DMS 273 (cell line): Measurements from ENCODE around the gene DCUN1D3.
"Not testable (repeated sequence)": the region's sequence is repeated elsewhere in the genome, so short reads cannot be mapped to it uniquely, and the experiment has no call there.

Experiments
- DNase-seq: peaks from one replicate; lab custom pipeline; 2025; ENCODE audit not compliant: unreplicated experiment; lab: John Stamatoyannopoulos, UW

Gene DCUN1D3

DNA sequence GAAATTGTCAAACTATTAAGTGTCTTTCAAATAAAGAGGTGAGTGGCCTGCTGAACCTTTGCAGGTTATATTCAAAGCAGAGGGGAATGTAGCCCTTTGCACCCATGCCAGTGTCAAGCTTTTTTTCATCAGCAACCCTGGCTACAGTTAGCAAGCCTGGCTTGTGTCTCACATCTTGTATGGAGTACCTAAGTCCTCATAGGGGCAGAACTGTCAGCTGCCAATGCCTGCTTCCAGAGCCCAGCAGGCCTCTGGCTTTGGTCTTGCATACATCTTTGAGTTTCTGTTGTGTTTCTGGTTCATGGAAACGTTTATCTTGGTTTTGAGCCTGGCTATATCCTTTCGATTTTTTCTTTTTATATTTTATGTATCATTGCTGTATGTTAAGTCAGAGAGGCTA, 67.1 kb downstream of the DCUN1D3 start:
- DNase-seq: no peak

DNA sequence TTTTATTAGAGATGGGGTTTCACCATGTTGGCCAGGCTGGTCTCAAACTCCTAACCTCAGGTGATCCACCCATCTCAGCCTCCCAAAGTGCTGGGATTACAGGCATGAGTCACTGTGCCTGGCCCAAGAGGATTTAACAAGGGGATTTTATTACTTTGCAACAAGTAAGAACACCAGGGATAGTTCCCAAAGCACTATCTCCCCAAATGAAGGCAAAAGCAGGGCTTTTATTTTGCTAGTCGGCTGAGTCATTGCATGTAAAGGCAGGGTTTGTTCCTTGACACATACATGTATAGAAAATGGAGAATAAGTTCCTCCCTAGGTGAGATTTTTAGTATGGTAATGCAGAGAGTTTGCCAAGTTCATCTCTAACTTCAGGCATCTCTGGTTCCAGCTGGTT, 69.8 kb downstream of the DCUN1D3 start:
- DNase-seq: no peak

DNA sequence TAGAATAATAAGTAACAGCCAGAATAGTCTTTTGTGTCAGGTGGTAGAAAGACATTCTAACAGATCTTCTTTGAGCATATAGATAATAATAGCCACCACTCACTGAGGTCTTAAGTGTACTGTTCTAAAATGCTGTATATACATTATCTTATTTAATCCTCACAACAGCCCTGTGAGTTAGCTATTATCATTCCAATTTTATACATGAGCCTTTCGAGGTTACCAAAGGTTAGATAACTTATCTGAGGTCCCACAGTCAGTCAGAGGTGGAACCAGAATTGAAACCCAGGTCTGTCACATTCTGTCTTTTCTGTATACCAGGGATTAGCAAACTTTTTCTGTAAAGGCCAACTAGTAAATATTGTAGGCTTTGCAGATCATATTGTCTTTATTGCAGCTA, 70.6 kb downstream of the DCUN1D3 start:
- no peak for DNase-seq

DNA sequence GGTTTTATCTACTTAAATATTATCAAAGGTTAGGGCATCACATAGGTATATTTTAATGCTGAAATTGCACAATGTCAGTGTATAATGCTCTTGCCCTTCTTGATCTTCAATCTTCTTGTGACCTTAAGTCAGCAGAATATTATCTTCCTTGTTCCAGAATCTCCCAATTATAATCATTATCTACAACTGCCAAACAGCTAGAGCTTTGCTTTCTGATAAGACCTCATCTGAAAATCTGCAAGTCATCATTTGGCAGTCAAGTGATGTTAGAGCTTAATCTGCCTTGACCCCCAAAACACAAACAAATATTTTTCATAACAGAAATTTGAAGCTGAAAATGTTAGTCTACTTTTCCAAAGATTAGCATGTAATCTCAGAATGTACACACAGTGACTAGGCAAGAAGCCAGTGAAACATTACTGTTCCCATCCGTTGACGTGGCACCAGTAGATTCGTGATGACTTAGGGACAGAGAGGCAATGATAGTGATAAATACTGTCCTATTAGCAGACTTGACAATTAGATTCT, 74.1 kb downstream of the DCUN1D3 start:
- DNase-seq: no peak

DNA sequence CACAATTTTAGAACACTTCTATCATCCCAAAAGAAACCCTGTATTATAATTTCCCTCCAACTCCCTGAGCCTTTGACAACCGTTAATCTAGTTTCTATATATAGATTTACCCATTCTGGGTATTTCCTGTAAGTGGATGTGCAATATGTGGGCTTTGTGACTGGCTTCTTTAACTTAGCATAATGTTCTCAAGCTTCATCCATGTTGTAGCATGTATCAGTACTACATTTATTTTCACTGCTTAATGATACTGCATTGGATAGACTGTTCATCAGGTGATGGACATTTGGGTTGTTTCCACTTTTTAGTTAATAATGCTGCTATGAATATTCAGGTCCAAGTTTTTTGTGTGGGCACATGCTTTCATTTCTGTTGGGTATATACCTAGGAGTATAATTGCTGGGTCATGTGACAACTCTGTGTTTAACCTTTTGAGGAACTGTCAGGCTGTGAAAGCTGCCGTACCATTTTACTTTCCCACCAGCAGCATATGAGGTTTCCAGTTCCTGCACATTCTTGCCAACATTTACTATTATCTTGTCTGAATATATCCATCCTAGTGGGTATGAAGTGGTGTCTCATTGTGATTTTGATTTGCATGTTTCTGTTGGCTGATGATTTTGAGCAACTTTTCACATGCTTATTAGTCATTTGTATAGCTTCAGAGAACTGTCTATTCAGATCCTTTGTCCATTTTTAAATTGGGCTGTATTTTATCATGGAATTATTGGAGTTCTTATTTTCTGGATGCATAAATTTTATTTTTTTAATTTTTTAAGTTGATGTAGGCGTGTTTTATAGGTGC, 77.4 kb downstream of the DCUN1D3 start:
- no peak for DNase-seq

DNA sequence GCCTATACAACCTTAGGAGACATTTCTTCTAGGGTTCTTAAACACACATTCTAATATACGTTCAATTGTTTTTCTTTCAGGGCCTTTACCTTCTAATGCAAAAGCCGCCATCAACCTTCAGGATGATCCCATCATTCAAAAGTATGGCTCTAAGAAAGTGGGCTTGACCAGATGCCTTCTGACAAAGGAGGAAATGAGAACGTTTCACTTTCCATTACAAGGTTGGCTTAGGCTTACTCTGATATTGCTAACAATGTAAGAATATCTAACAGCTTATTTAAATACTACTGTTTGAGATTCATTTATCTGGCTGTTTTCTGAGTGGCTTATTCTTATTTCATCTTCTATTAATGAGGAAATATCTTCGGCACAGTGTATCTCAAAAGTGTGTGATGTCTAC, 78.5 kb downstream of the DCUN1D3 start:
- no peak for DNase-seq

DNA sequence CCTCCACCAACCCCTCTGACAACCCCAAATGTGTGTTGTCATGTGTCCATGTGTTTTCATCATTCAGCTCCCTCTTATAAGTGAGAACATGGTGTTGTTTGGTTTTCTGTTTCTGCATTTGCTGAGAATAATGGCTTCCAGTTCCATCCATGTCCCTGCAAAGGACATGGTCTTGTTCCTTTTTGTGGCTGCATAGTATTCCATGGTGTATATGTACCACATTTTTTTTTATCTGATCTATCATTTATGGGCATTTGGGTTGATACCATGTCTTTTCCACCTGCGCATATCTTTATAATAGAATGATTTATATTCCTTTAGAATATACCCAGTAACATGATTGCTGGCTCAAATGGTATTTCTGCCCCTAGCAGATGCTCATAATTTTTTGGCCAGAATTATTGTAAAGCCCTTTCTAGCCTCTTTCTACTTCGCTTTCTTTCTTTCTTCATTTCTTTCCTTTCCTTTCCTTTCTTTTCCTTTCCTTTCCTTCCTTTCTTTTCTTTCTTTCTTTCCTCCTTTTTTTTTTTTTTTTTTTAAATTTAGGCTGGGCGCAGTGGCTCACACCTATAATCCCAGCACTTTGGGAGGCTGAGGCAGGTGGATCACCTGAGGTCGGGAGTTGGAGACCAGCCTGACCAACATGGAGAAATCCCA, 81.1 kb downstream of the DCUN1D3 start:
- no peak for DNase-seq

DNA sequence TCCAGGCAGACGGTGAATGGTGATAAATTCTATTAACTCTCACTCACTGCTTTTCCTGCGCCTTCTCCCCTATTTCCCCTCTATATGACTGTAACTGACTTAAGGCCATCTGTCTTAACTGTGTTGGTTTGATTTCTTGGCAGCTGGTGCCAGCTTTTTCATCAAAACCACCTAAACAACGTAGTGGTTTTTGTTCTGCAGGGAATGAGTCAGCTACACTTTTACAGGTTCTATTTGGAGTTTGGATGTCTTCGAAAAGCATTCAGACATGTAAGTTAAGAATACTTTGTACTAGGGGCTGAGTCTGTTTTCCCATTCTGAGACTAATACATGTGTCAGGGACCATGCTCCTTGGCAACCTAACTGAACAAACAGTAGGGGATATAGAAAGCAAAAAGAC, 85.4 kb downstream of the DCUN1D3 start:
- peak; percentile 65 for DNase-seq

DNA sequence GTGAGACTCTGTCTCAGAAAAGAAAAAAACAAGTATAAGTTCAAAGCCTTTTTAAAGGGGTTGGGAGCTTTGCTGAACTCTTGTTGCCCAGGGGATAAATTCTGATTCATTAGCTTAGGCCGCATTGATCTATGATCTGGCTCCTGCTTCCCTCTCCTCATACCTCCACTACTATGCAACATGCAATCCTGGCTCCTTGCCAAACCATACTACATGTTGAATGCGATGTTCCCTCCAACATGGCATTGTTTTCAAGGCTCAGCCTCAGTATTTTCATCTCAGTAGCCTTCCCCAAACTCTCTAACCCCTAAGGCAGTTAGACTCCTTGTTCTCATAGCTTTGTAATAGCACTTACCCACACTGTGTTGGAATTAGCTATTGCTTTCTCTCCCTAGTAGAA, 87.6 kb downstream of the DCUN1D3 start:
- peak; percentile 4 for DNase-seq

DNA sequence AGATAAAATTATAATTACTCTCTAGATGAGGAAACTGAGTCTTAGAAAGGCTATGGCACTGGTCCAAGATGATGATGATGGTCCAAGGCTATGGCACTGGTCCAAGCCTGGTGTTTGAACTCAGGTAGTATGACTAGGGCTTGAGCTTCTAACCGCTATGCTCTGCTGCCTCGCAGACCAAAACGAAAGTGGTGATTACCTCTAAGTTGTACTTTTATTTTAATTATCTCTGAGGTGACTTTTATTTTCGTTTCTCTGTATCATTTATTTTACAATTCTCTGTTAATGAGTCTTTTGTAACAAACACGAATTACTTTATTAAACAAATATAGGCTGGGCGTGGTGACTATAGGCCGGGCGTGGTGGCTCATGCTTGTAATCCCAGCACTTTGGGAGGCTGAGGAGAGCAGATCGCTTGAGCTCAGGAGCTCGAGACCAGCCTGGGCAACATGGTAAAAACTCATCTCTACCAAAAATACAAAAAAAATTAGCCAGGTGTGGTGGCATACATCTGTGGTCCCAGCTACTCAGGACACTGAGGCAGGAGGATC, 88.2 kb downstream of the DCUN1D3 start:
- DNase-seq: no peak

DNA sequence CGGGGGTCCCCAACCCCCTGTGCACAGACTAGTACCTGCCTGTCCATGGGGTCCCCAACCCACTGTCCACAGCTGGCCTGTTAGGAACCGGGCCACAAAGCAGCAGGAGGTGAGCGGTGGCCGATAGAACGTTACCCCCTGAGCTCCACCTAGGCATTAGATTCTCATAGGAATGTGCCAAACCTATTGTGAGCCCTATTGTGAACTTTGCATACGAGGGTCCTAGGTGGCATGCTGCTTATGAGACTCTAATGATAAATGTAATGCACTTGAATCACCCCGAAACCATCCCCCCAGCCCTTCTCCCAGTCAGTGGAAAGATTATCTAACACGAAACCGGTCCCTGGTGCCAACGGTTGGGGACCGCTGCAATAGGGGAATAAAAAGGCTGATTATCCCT, 92.3 kb downstream of the DCUN1D3 start:
- no peak for DNase-seq

DNA sequence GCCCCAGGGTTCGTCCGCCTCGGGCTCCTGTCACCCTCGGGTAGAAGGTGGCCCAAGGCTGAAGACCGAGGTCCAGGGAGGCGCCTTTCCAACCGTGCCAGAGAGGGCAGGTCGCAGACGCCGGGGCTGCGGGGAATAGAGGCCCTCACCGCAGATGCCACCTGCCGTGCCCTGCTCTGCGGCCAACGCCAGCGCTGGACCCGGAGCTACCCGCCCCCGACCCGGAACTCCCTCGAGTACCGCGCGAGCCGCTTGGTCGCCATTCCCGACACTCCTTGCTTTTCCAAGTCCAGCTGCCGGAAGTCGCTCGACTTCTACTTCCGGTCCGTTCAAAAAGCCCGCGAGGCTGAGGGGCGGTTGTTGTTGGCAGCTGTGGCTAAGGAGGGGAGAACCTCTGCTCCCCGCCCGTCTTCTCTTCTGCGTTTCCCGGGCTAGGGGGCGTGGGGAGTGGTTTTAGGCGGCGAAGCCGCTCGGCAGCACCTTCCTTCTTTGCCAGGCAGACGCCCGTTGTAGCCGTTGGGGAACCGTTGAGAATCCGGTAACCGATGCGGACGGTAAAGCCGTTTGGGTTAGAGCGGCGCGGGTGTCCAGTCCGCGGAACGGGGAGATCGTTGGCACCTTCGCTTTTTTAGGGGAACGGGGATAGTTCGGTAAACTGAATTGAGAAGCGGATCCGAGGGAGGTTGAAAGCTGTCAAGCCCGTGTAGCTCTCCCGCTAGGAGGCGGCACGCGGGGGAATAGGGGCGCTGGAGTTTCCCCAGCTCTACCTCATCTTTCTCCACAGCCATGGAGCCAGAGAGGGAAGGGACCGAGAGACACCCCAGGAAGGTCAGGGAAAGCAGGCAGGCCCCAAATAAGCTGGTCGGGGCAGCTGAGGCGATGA, 93.7 kb downstream of the DCUN1D3 start, which contains the start of the genes ERI2 and REXO5:
ERI2 (minus strand) TSS at position 305 of the 883 bp plus-strand sequence; CDS start at position 263, 42 bp downstream.
REXO5 (plus strand) TSS at position 360 of the 883 bp plus-strand sequence; CDS start at position 787, 427 bp downstream.
- peak; percentile 98 for DNase-seq

DNA sequence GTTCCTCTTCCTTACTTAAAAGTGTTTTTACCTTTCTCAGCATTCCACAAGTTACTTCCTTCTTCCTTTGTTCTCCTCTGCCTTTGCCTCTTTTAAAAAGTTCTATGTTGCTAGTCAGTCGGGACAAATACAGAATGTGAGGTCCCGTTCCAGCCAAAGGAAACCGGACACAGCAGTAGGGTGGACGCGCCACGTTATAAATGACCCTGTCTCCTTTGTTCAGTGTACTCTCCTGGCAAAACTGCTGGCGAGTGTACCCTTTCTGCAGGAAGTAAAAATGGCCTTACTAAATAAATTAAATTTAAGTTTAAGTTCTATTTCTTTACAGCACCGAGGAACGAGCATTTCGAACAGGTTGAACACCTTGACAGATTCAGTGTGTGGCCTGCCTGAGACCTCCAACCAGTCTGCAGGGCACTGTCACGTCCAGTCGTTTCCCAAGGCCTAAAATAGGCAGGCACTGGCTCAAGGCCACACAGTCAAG, 94.4 kb downstream of the DCUN1D3 start:
- not testable (repeated sequence) for DNase-seq
